PC-3 (cell line): ENCODE measurements around the gene KSR2. TPM values are rescaled to one million over a fixed set of nuclear protein-coding genes. Genes with fewer than 3 reads are reported as not detected.

Source experiments
- ATAC-seq: fragments of 200-7000 bp; cut with Tn5 transposase; 2 replicates; pipeline ENCODE4 v1.9.1; 2020; ENCODE audit warnings: mild to moderate bottlenecking, moderate library complexity
- BruUV-seq: library from RNA; stranded (reverse); fragments of 400-500 nt; replicated peaks from 2 replicates; lab custom pipeline; 2021; lab: Mats Ljungman, UMichigan
- CTCF ChIA-PET: fragments of 300-600 bp; sonication (Branson Sonifier 250); formaldehyde crosslinking; loops from one replicate; lab custom pipeline; 2022; ENCODE audit warnings: antibody characterized with exemption; lab: Charles Lee
- POLR2A ChIA-PET: fragments of 300-600 bp; sonication (Branson Sonifier 250); formaldehyde crosslinking; loops from one replicate; lab custom pipeline; 2022; ENCODE audit warnings: antibody characterized with exemption; ENCODE audit not compliant: unreplicated experiment; lab: Charles Lee
- DNase-seq: peaks from one replicate; pipeline ENCODE4 v3.0.0-alpha.2; 2015
- H2AFZ ChIP-seq: fragments of 300-600 bp; sonication (generic); 2 replicates; pipeline ENCODE4 v1.6.0; 2016; ENCODE audit warnings: antibody characterized with exemption, low read length
- H3F3A ChIP-seq: fragments of 300-600 bp; sonication (generic); one replicate; pipeline ENCODE4 v1.6.0; 2017; ENCODE audit warnings: antibody characterized with exemption, low read length, control low read depth, mild to moderate bottlenecking; ENCODE audit not compliant: unreplicated experiment
- H3K27ac ChIP-seq: fragments of 300-600 bp; sonication (generic); 2 replicates; pipeline ENCODE4 v1.5.1; 2016; ENCODE audit warnings: mild to moderate bottlenecking, low read length
- H3K27me3 ChIP-seq: fragments of 300-600 bp; sonication (generic); 2 replicates; pipeline ENCODE4 v1.6.1; 2016; ENCODE audit warnings: low read length, mixed read lengths
- H3K36me3 ChIP-seq: fragments of 300-600 bp; sonication (generic); 2 replicates; pipeline ENCODE4 v1.6.1; 2016; ENCODE audit warnings: low read depth, mixed run types, low read length, mixed read lengths
- H3K4me1 ChIP-seq: fragments of 300-600 bp; sonication (generic); 2 replicates; pipeline ENCODE4 v1.5.1; 2016; ENCODE audit warnings: low read length; ENCODE audit not compliant: insufficient read depth
- H3K4me2 ChIP-seq: fragments of 300-600 bp; sonication (generic); 2 replicates; pipeline ENCODE4 v1.6.0; 2016; ENCODE audit warnings: low read length
- H3K4me3 ChIP-seq: fragments of 300-600 bp; sonication (generic); 2 replicates; pipeline ENCODE4 v1.5.1; 2016; ENCODE audit warnings: mild to moderate bottlenecking, low read length, mixed read lengths
- H3K79me2 ChIP-seq: fragments of 300-600 bp; sonication (generic); 2 replicates; pipeline ENCODE4 v1.6.1; 2017; ENCODE audit warnings: low read length, mixed read lengths
- H3K9ac ChIP-seq: fragments of 300-600 bp; sonication (generic); 2 replicates; pipeline ENCODE4 v1.6.0; 2016; ENCODE audit warnings: mild to moderate bottlenecking, low read length
- H3K9me2 ChIP-seq: fragments of 300-600 bp; sonication (generic); replicated peaks from 2 replicates; pipeline ENCODE4 v1.6.1; 2016; ENCODE audit warnings: mixed run types, low read length, mixed read lengths
- H3K9me3 ChIP-seq: fragments of 300-600 bp; sonication (generic); 2 replicates; pipeline ENCODE4 v1.6.1; 2016; ENCODE audit warnings: low read length, mixed read lengths
- H4K20me1 ChIP-seq: fragments of 300-600 bp; sonication (generic); 2 replicates; pipeline ENCODE4 v1.6.1; 2016; ENCODE audit warnings: low read length, mixed read lengths
- EZH2 ChIP-seq: fragments of 300-600 bp; sonication (generic); IDR thresholded peaks from one replicate; pipeline ENCODE4 v1.6.1; 2017; ENCODE audit warnings: antibody characterized with exemption, mild to moderate bottlenecking, low read length; ENCODE audit not compliant: unreplicated experiment
- EZH2phosphoT487 ChIP-seq: fragments of 300-600 bp; sonication (generic); IDR thresholded peaks from 2 replicates; pipeline ENCODE4 v1.6.1; 2018; ENCODE audit warnings: mild to moderate bottlenecking, antibody characterized with exemption, low read length, borderline replicate concordance
- intact Hi-C: fragments of 100-400 bp; cut with micrococcal nuclease; formaldehyde crosslinking; loops from 2 replicates; pipeline ENCODE4 v1.9.0; 2023
- total RNA-seq: library from RNA; depleted of rRNA; stranded (reverse); fragments of >200 nt; gene quantifications from 2 replicates; pipeline ENCODE4 v1.2.3, GENCODE V29; 2014
- TF ChIP-seq, protein P1 (sequence below): fragments of 300-600 bp; sonication (generic); conservative IDR thresholded peaks from 2 replicates; pipeline ENCODE4 v1.5.1; 2017; ENCODE audit warnings: antibody characterized with exemption, low read depth, mild to moderate bottlenecking, low read length

Gene KSR2
- total RNA-seq, 1 experiment from 2014 or later, result 0.80 TPM

DNA sequence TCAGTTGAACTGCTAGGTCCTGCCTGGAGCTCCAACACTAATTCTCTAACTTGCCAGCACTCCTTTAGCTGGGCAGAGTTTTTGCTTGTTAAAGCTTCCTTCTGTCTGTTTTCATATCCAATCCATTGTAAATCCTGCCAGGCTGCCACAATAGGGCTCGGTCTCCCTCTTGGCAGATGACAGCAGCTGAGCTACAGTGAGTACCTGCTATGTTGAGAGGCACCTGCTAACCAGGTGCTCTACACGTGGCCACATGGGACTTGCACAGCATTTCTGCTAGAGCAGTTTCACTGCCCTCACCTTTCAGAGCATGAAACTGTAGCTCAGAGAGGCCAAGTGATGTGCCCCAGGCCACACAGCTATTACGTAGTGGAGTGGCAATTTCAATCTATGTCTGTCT is 500.8 kb downstream of the KSR2 start:
- no peak overlapping the region for H2AFZ ChIP-seq
- no peaks in the 10 kb centered on the region for H3K36me3 ChIP-seq
- no peaks in the 10 kb centered on the region for H3K9me2 ChIP-seq
- H4K20me1 ChIP-seq, result no peaks in the 10 kb centered on the region
- no peaks in the 10 kb centered on the region for H3K9me3 ChIP-seq
- no peaks in the 10 kb centered on the region for H3F3A ChIP-seq
- BruUV-seq, result no TSS peak
- ATAC-seq (no peak), DNase-seq (no peak)
- H3K79me2 ChIP-seq, result no peaks in the 10 kb centered on the region
- H3K27me3 ChIP-seq, result no peaks in the 10 kb centered on the region
- no peaks in the 10 kb centered on the region for H3K4me1 ChIP-seq
- intact Hi-C loops, result no loop called here
- CTCF ChIA-PET, result no interaction called here
- H3K4me2 ChIP-seq, result no peak overlapping the region
- no peak overlapping the region for H3K4me3 ChIP-seq
- POLR2A ChIA-PET, result no interaction called here
- H3K27ac ChIP-seq, result no peak overlapping the region
- no peak overlapping the region for H3K9ac ChIP-seq
- no peak for TF ChIP-seq EZH2phosphoT487
- TF ChIP-seq, protein P1, sequence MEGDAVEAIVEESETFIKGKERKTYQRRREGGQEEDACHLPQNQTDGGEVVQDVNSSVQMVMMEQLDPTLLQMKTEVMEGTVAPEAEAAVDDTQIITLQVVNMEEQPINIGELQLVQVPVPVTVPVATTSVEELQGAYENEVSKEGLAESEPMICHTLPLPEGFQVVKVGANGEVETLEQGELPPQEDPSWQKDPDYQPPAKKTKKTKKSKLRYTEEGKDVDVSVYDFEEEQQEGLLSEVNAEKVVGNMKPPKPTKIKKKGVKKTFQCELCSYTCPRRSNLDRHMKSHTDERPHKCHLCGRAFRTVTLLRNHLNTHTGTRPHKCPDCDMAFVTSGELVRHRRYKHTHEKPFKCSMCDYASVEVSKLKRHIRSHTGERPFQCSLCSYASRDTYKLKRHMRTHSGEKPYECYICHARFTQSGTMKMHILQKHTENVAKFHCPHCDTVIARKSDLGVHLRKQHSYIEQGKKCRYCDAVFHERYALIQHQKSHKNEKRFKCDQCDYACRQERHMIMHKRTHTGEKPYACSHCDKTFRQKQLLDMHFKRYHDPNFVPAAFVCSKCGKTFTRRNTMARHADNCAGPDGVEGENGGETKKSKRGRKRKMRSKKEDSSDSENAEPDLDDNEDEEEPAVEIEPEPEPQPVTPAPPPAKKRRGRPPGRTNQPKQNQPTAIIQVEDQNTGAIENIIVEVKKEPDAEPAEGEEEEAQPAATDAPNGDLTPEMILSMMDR, result no peak
- TF ChIP-seq EZH2, result no peak

GRCh38 chr12:117467588-117467987 is 501.2 kb downstream of the KSR2 start:
- H3K9me3 ChIP-seq, result no peaks in the 10 kb centered on the region
- ChIA-PET POLR2A (no interaction called here), CTCF (no interaction called here)
- no peak overlapping the region for H2AFZ ChIP-seq
- H3K9ac ChIP-seq, result no peak overlapping the region
- no peaks in the 10 kb centered on the region for H4K20me1 ChIP-seq
- no peaks in the 10 kb centered on the region for H3F3A ChIP-seq
- TF ChIP-seq EZH2 (no peak), EZH2phosphoT487 (no peak)
- TF ChIP-seq, protein P1, result no peak
- H3K79me2 ChIP-seq, result no peaks in the 10 kb centered on the region
- H3K27me3 ChIP-seq, result no peaks in the 10 kb centered on the region
- DNase-seq (no peak), ATAC-seq (no peak)
- no peaks in the 10 kb centered on the region for H3K36me3 ChIP-seq
- H3K4me3 ChIP-seq, result no peak overlapping the region
- intact Hi-C loops, result no loop called here
- H3K9me2 ChIP-seq, result no peaks in the 10 kb centered on the region
- H3K4me2 ChIP-seq, result no peak overlapping the region
- BruUV-seq, result no TSS peak
- H3K4me1 ChIP-seq, result no peaks in the 10 kb centered on the region
- no peak overlapping the region for H3K27ac ChIP-seq

DNA sequence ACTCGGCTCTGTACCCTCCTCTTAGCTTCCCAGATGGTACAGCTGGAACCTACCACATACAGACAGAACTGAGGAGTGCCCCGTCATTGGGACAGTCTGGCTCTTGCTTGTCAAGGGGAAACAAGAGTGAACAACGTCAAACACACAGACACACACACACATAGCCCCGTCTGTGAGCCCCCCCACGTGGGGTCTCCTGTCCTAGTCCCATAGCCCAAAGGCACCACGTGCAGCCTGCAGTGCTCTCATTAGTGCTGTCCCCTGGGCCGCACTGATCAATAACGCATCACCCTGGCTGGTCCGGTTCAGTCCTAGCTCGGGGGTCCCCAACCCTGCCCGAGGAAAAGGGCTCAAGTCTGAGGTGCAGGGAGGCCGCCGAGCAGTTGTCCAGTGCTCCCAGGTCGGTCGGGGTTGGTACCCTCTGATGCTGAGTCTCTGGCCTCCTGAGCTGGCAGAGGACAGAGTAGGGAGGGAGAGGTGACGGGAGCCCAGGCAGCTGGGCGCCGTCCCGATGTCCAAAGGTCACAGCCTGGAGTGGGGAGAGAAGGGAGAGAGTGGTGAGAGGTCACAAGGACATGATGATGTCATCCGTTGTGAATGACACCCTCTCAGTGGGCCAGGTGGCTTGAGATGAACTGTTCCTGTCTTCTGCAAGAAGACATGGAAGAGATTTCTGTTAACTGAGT is 502.0 kb downstream of the KSR2 start:
- CTCF ChIA-PET, result no interaction called here
- H3K9me2 ChIP-seq, result no peaks in the 10 kb centered on the region
- H3K4me2 ChIP-seq, result no peak overlapping the region
- intact Hi-C loops, result no loop called here
- no peak for DNase-seq
- H3K79me2 ChIP-seq, result no peaks in the 10 kb centered on the region
- H4K20me1 ChIP-seq, result no peaks in the 10 kb centered on the region
- POLR2A ChIA-PET, result no interaction called here
- H3K27ac ChIP-seq, result no peak overlapping the region
- H3F3A ChIP-seq, result no peaks in the 10 kb centered on the region
- no peak overlapping the region for H3K9ac ChIP-seq
- ATAC-seq, result no peak
- H3K36me3 ChIP-seq, result no peaks in the 10 kb centered on the region
- H2AFZ ChIP-seq, result no peak overlapping the region
- no TSS peak for BruUV-seq
- H3K4me1 ChIP-seq, result no peaks in the 10 kb centered on the region
- H3K4me3 ChIP-seq, result no peak overlapping the region
- no peaks in the 10 kb centered on the region for H3K27me3 ChIP-seq
- TF ChIP-seq, protein P1, result no peak
- TF ChIP-seq EZH2 (no peak), EZH2phosphoT487 (no peak)
- H3K9me3 ChIP-seq, result no peaks in the 10 kb centered on the region
